ENCODE data around the gene RELL1. TPM values are rescaled to one million over a fixed set of nuclear protein-coding genes. Genes with fewer than 3 reads are reported as not detected.

RELL1 gene, protein sequence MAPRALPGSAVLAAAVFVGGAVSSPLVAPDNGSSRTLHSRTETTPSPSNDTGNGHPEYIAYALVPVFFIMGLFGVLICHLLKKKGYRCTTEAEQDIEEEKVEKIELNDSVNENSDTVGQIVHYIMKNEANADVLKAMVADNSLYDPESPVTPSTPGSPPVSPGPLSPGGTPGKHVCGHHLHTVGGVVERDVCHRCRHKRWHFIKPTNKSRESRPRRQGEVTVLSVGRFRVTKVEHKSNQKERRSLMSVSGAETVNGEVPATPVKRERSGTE
- total RNA-seq = 10 to 100 TPM; 20.1 to 23.2 TPM

DNA sequence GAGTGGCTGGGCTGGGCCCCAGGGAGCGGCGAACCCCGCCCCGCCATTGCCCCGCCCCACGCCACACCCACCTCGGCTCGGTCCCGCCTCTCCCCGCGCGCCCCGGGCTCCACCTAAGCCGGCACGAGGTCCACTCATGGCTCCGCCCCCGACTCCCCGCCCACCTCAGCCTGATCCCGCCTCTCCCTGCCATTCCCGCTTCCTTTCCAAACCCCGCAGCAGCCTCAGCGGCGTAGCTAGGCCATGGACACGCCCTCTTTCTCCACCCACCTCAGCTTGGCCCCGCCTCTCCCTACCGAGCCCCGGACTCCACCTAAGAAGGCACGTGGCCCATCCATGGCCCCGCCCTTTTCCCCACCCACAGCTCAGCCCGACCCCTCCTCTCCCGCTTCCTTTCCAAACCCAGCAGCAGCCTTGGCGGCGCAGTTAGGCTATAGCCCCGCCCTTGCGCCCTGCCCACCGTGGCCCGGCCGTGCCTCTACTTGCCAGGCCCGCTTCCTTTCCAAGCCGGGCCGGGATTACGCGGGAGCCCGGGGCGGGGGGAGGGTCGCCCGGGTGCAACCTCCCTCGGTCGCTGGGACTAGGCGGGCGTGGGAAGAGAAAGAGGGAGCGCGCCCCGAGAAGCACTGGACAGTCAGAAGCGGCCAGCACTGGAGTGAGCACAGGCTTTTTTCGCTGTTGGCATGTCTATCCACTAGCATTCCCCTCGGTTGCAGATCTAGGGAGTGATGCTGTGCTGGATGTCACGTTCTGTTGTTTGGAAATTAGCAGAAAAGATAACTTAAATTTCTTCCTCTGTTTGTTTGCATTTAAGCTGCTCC is at the start of gene RELL1:
RELL1 (minus strand) TSS at position 4 of the 821 bp plus-strand sequence. CDS start 89 bp downstream, outside the sequence.
- CTCF ChIA-PET = interaction anchor here (0.7 kb wide), 1 partner anchor 85 kb away, joined by 4 read pairs; no protein-coding TSS in a partner anchor
- POLR2A ChIA-PET = interaction anchor here (0.6 kb wide), 1 partner anchor 1495 kb away, joined by 5 read pairs; no protein-coding TSS in a partner anchor

DNA sequence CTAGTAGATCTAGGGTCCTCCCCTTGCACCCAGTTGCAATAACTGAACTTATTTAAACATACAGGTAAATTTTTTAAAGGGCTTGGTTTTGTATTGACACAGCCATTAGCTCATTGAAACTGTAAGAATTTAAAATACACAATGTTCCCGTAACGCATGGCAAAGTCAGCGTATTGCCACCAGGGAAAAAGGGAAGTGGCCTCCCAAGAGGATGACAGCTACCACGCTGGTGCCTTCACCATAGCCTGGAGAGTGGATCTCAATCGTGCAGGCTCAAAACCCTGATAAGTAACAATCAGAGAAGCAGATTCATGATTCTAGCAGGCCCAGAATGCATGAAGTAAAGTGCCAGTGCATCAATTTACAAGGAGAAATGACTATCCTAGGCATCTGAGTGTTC is 49.4 kb upstream of the RELL1 start:
- POLR2A ChIA-PET = no interaction called here
- CTCF ChIA-PET = no interaction called here

DNA sequence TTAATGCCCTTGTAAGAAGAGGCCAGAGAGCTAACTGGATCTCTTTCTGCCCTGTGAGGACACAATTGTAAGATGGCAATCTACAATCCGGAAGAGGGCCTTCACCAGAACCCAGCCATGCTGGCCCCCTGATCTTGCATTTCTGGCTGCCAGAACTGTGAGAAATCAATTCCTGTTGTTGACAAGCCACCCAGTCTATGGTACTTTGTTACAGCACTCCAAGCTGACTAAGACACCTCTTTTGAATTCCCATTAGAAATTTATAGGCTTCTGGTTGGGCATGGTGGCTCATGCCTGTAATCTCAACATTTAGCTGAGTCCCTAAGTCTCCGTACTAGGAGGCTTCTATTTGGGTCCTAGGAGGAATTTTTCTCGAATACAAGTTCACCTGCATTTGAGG is 48.8 kb upstream of the RELL1 start:
- ChIA-PET POLR2A (no interaction called here), CTCF (no interaction called here)

DNA sequence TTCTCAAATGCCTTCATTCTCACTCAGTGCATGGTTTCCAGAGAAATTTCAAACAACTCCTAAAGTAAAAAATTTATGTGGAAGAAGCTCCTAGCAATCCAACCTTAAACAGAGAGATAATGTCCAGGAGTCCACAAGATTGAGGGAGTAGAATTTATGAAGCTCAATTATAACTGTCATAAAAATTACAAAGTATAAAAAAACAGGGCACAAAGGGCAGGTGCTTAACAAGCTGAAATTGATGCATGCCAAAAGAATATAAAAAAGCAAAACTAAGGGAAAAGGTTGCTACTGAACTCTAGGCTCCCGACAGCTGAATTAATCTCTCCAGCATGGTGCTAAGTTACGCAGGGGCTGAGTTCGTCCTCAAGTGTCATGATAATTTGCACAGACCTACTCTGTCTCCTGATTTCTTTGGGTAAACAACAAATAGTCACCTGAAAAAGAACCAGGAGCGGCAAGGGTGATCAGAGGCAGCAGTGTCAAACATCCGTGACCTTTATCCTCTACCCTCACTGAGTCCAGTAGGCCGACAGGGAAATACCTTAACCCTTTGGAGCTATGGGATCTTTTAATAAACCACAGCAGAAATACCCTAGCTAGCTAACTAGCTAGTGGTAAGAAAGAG is 47.2 kb upstream of the RELL1 start:
- ChIA-PET POLR2A (no interaction called here), CTCF (no interaction called here)

DNA sequence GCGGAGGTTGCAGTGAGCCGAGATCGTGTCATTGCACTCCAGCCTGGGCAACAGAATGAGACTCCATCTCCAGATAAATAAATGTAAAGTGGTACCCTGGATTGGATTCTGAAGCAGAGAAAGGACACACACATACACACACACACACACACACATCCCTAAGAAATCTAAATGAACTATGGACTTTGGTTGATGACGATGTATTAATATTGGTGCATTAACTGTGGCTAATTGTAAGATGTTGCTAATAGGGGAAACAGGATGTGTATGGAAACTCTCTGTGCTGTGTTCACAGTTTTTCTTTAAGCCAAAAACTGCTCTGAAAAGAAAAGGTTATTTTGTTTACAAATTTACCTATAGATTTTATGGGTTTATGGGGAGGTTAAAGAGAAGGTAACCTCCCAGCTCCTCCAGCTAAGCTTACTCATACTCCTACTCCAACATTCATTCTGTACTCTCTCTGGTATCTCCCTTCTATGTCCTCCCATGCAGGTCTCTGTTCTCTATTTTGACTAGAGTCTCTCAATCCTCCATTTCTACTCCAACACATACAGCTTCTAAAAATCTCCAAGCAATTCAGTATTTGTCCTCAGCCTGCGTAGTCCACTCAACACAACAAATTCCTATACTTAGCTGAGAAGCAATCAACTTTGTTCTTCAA is 46.5 kb upstream of the RELL1 start:
- POLR2A ChIA-PET = no interaction called here
- CTCF ChIA-PET = no interaction called here

DNA sequence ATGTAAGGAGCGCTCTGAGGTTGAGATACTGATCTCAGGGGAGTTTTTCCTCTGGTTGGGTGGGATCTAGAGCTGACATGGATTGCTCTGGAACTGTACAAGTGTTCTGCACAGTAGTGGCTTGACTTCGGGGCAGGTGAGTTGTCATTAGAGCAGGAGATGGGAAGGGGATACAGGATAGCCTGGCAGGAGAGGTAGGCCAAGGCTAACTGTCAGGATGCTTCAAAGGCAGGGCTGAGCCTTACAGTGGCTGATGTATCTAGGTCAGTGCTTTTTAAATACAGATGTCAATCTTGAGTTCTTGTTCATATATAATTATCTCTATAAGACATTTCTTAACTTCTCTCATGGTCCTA is 43.5 kb upstream of the RELL1 start:
- POLR2A ChIA-PET = no interaction called here
- CTCF ChIA-PET = no interaction called here

DNA sequence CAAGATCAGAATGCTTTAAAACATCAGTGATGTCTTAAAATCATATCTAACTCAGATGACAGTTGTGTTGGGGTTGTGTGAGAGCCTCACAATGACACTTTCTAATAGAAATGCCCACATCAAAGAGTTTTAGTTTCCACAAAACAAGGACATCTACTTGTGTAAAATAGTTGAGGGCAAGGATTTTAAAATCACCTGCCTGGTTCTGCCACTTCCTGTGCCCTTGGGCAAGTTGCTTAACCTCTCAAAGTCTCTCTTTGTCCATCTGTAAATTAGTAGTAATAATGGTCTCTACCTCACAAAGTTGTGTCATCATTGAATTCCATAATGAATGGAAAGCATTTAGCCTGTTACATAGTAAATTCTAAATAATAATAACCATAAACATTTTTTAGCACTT is 41.9 kb upstream of the RELL1 start:
- POLR2A ChIA-PET = no interaction called here
- CTCF ChIA-PET = no interaction called here

DNA sequence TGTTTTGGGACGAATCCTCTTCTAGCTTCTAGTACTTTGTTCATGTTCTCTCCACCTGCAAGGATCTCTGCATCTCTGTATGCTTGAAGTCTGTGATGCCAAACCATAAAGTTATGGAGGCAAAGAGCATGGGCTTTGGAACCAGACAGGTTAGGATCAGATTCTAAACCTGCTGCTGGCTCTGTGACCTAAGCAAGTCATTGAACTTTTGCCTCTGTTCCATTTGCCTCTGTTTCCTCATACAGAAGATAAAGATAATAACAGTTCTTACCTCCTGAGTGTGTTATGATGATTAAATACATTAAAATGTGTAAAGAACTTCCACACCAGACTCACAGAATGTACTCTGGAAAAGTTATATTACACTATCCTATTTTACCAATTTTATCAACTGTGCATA is 41.5 kb upstream of the RELL1 start:
- ChIA-PET POLR2A (no interaction called here), CTCF (no interaction called here)

DNA sequence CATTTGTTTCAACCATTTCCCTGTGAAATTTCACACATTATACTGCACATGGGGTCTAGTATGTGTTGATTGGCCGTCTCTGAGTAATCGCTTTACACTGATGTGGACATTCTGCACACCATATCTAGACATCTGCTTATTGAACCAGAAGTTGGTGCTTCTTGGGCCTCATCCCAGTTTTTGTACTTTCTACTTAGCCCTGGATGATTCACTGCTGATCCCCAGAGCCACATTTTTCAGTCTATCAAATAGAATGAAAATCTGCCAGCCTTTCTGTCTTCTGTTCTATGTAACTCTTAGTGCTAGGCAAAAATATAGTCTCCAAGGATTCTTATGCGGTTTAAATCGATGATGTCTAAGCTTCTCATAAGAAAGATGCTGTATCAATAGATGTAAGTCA is 40.5 kb upstream of the RELL1 start:
- ChIA-PET POLR2A (no interaction called here), CTCF (no interaction called here)

DNA sequence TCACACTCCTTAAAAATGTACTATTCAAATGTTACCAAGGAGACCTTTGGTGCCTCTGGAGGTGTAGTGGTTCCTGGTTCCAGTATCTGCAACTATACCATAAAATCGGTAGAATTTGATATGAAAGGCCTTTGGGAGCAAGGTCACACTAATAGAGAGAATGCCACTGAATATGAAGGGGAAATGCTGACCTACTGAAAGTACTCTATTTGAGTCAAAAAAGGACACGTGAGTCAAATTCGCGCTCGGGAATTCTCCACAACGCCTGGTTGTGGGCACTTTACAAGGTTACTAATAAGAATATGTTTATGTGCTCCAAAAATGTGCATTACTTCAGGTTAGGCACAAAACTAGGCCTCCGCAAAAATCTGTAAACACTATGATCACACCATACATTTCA is 39.5 kb upstream of the RELL1 start:
- ChIA-PET CTCF (no interaction called here), POLR2A (no interaction called here)

DNA sequence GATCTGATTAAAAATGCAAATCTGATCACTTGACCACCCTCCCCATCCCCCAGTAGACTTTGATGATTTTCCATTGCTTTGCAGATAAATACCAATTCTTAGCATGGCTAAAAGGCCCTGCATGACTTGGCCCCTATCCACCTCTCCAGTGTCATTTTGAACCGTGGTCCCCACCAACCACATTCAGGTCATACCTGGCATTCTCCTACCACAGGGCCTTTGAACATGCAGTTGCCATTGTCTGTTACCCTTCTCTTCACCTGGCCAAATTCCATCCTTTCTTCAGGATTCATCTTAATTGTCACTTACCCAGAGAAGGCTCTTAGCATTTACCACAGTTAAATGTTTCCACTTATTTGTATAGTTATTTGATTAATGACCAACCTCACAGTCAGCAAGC is 36.9 kb upstream of the RELL1 start:
- POLR2A ChIA-PET = no interaction called here
- CTCF ChIA-PET = no interaction called here

DNA sequence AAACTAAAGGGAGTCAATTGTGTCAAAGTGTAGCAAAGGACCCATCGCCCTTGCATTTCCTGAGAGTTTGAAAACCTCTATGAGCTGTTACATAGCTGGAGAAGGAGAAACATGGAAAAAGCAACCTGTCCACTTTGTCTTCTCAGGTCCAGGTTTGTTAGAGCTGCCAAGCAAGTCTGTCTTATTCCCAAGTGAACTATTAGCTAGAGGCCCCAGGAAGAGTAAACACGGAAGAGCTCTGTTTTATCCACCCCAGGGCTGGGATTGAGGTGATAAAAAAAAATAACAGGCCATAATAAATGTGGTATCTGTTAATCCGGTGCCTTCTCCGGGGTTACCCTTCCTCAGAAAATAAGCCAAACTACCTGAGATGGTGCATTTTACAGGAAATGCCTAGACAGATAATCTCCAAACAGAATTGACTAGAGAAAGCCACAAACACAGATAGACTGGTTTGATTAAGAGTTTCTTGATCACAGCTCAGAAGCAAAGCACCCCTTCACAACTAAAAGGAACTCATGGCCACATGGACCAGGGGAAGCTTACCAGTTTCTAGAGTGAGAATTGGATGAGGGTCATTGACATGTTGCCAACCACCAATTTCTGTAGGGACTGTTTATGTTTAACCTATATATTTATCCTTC is 35.9 kb upstream of the RELL1 start:
- CTCF ChIA-PET = no interaction called here
- POLR2A ChIA-PET = no interaction called here

DNA sequence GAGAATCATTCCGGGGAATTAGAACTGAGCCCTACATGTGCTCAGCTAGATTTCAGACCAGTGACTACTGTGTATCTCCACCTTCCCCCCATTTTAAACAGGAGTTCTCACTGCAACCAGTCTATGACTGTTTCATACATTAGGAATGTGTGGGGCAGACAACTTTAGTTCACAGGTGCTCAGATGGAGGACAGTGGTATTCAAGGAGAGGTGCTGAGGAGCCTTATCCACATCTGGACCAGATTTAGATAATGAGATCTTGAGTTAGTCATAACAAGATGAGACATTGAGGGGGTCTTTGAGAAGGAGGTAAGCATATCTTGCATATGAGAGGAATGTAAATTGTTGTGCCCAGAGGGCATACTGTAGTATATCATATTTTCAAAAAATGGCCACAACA is 32.8 kb upstream of the RELL1 start:
- CTCF ChIA-PET = interaction anchor here (0.7 kb wide), 1 partner anchor 98 kb away, joined by 4 read pairs; no protein-coding TSS in a partner anchor
- POLR2A ChIA-PET = no interaction called here

DNA sequence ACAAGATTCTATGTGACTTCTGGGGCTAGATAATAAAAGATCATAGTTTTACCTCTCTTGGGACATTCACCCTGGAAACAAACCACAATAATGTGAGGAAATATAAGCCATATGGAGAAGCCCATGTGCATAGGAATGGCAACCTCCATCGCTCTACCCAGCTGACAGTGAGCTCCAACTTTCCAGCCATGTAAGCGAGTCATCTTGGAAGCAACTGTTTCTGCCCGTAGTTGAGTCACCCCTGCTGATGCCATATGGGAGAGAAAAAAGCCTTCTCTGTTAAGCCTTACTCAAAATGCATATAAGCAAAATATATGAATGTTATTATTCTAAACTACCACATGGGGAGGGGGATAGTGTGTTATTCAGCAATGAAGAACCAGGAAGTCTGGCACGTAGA is 31.4 kb upstream of the RELL1 start:
- ChIA-PET CTCF (no interaction called here), POLR2A (no interaction called here)

DNA sequence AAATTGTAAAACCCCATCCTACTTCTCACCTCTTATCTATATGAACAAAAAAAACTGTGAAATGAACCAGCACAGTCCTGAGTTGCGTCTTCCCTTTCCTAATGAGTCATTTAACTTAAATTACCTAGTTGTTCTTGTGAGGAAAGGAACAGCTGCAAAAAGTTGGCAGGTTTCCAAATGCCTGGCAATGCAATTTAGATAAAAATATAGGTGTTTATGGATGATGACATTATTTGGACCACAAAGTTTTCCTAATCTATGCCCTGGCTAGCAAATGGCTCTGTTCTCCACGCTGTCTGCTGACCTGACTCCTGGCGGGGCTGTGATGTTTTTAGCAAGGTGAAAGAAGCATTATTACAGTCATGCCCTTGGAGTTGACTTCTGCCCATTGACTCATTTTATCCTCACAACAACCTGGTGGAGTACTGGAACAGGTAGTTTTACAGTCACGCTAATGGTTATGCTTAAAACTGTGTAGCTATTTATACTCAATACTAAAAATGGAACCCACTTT is 29.8 kb upstream of the RELL1 start:
- CTCF ChIA-PET = no interaction called here
- POLR2A ChIA-PET = no interaction called here

DNA sequence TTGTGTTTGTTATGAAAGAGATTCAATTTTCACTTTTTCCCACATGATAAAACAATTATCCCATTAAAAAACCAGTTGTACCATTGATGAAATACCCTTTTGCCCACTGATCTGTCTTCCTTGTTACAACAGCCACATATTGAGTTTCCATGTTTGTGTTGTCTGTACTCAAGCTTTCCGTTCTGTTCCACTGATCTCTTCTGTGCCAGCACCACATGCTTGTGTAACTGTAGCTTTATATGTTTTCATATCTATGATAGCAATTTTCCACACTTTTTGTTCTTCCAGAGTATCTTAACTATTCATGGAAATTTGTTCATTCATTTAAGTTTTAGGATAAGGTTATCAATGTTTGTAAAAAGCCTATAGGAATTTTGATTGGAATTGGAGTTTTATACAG is 24.3 kb upstream of the RELL1 start:
- CTCF ChIA-PET = no interaction called here

DNA sequence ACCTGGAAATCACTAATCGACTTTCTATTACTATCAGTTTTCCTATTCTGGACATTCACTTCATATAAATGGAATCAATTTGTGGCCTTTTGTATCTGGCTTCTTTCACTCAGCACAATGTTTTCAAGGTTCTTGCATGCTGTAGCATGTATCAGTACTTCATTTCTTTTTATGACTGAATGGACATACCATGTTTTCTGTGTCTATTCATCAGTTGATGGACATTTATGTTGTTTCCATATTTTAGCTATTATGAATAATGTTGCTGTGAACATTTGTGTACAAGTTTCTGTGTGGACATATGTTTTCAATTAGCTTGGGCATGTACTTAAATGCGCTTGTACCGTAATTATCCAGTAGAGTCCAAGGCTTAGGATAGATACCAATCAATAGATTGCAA is 19.9 kb upstream of the RELL1 start:
- ChIA-PET CTCF (interaction anchor here (0.6 kb wide), 1 partner anchor 797 kb away, joined by 3 read pairs; no protein-coding TSS in a partner anchor), POLR2A (no interaction called here)

More for the DNA sequence above, 24.3 kb upstream of the RELL1 start:
- POLR2A ChIA-PET = no interaction called here

DNA sequence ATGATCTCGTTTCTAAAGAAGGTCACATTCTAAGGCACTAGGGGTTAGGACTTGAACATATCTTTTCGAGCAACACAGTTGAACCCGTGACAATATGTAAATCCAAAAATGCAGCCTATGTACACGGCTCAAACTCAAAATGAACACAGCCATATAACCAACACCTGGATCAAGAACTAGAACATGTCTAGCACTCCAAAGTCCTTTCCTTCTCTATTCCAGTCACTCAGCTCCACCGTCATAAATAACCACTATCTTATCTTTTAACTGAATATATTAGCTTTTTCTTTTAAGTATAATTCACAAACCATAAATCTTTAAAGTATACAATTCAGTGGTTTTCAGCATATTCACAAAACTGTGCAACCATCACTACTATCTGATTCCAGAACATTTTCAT is 19.4 kb upstream of the RELL1 start:
- CTCF ChIA-PET = interaction anchor here (0.6 kb wide), 1 partner anchor 797 kb away, joined by 3 read pairs; no protein-coding TSS in a partner anchor
- POLR2A ChIA-PET = no interaction called here

DNA sequence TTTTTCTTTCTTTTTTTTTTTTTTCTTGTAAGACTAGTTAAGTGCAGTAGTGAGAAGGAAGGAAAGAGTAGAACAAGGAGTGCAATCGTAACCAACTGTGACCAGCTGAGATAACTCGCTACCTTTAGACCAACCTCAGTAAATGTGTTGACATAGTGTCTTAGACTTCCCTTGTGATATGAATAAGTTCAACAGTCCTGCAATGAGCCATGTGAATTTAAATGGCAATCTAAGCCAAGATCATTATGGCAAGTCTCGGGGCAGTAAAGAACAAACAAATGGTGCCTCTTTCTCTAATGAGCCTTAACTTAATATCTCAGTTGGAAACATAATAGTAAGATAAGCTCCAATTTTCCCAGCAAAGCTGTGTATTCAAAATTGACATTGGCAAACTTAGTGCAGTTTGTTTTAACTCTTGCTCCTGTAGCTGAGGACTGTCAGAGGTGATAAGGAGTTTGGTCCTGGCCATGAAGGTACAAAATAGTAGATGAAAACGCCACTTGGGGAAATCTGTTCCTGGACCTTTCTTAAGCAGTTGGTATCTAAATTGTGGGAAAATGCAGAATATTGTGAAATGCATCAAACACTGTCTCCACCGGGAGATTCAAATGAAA is 13.8 kb upstream of the RELL1 start:
- ChIA-PET CTCF (no interaction called here), POLR2A (no interaction called here)

DNA sequence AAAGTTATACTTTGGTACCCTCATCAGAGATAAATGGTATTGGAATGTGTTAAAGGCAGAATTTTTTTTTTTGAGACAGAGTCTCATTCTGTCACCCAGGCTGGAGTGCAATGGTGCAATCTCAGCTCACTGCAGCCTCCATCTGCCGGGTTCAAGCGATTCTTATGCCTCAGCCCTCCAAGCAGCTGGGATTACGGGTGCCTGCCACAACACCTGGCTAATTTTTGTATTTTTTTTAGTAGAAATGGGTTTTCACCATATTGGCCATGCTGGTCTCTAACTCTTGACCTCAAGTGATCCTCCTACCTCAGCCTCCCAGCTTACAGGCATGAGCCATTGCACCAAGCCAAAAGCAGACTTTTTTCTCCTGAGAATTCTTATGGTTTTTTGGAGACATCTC is 11.4 kb upstream of the RELL1 start:
- POLR2A ChIA-PET = no interaction called here

More for the DNA sequence above, 11.4 kb upstream of the RELL1 start:
- CTCF ChIA-PET = no interaction called here
